Body of pancreas (tissue), 4 donors: ENCODE data around the gene MAP1B.

Source experiments
- POLR2A ChIP-seq, 3 donors: fragments of 450-650 bp; IDR thresholded peaks; one replicate each; pipeline ENCODE4 v1.6.1; 2016; ENCODE audit warnings: antibody characterized with exemption in 3 of 3, mild to moderate bottlenecking in 2 of 3
- TF ChIP-seq, protein P1 (sequence below), 7 experiments: fragments of 450-650 bp in 4 of 7; fragments of 200-600 bp in 3 of 7; sonication (generic) in 3 of 7; IDR thresholded peaks; one replicate each; pipeline ENCODE4 v1.5.1; 2016 to 2019; ENCODE audit warnings: antibody characterized with exemption in 7 of 7

DNA sequence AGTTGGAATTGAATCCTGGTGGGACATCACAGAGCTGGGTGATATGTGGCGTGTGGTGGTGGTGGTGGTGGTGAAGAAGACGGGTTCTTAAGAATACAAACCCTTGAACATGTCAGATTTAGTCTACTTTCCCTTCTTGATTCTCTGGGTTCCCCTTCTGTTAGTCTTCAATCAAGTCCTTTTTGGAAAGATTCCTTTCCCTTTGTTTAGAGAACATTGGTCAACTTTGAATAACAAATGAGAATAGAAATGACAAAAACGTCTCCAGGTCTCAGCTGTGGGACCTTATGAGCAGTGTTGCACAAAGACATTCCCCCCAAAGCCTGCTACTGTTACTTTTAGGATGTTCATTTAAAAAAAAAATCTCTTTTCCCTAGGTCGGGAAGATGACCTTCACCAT, 46.3 kb downstream of the MAP1B start:
- no peak for TF ChIP-seq POLR2A (IDR thresholded peaks at IDR 0.05)
- TF ChIP-seq, protein P1, sequence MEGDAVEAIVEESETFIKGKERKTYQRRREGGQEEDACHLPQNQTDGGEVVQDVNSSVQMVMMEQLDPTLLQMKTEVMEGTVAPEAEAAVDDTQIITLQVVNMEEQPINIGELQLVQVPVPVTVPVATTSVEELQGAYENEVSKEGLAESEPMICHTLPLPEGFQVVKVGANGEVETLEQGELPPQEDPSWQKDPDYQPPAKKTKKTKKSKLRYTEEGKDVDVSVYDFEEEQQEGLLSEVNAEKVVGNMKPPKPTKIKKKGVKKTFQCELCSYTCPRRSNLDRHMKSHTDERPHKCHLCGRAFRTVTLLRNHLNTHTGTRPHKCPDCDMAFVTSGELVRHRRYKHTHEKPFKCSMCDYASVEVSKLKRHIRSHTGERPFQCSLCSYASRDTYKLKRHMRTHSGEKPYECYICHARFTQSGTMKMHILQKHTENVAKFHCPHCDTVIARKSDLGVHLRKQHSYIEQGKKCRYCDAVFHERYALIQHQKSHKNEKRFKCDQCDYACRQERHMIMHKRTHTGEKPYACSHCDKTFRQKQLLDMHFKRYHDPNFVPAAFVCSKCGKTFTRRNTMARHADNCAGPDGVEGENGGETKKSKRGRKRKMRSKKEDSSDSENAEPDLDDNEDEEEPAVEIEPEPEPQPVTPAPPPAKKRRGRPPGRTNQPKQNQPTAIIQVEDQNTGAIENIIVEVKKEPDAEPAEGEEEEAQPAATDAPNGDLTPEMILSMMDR (IDR thresholded peaks at IDR 0.05), result no peak
